SU-DHL-6 (cell line): ENCODE measurements around the gene RALGPS1.

Source experiments
- CTCF ChIP-seq: fragments of 200-600 bp; sonication (generic); IDR thresholded peaks from one replicate; pipeline ENCODE4 v1.5.1; 2017; ENCODE audit warnings: antibody characterized with exemption, mild to moderate bottlenecking, low read length, moderate library complexity; ENCODE audit not compliant: insufficient read depth, poor library complexity, severe bottlenecking
- EZH2phosphoT487 ChIP-seq: fragments of 200-600 bp; sonication (generic), shearing (Covaris generic); conservative IDR thresholded peaks from 2 replicates; pipeline ENCODE4 v1.6.1; 2018; ENCODE audit warnings: mild to moderate bottlenecking, antibody characterized with exemption, low read length, moderate library complexity, mixed read lengths

- TF ChIP-seq CTCF (no peak), EZH2phosphoT487 (no peak)
These were observed 84.9 kb downstream of the RALGPS1 start for GRCh38 chr9:126999315-127000068.
